ENCODE results near the gene SCD5.

The SCD5 gene

GRCh38 chr4:82755650-82756049 lies 42.9 kb downstream of the SCD5 start:
- H3K27ac ChIP-seq, result no peak overlapping the region

GRCh38 chr4:82754513-82755165 lies 44.0 kb downstream of the SCD5 start:
- no peaks in the 10 kb centered on the region for H3K9me3 ChIP-seq (ENCODE audit: severe bottlenecking)
- no peak overlapping the region for H3K4me3 ChIP-seq (ENCODE audit: low read depth, low read length)
- H3K36me3 ChIP-seq, result no peaks in the 10 kb centered on the region
- no peak overlapping the region for H3K27ac ChIP-seq
- TF ChIP-seq CTCF (IDR thresholded peaks at IDR 0.05; ENCODE audit: low read depth, low read length), result no peak
- no peaks in the 10 kb centered on the region for H3K27me3 ChIP-seq (ENCODE audit: insufficient read depth, low read depth, severe bottlenecking)
- no peak for DNase-seq

More at GRCh38 chr4:82755650-82756049, 42.9 kb downstream of the SCD5 start:
- TF ChIP-seq CTCF (IDR thresholded peaks at IDR 0.05; ENCODE audit: low read depth, low read length), result no peak
- Histone ChIP-seq H3K9me3 (ENCODE audit: severe bottlenecking) (no peaks in the 10 kb centered on the region), H3K36me3 (no peaks in the 10 kb centered on the region), H3K4me3 (ENCODE audit: low read depth, low read length) (no peak overlapping the region), H3K27me3 (ENCODE audit: insufficient read depth, low read depth, severe bottlenecking) (no peaks in the 10 kb centered on the region)
- no peak for DNase-seq

- H3K36me3 ChIP-seq, result no peaks in the 10 kb centered on the region
- no peaks in the 10 kb centered on the region for H3K27me3 ChIP-seq (ENCODE audit: insufficient read depth, low read depth, severe bottlenecking)
- no peaks in the 10 kb centered on the region for H3K9me3 ChIP-seq (ENCODE audit: severe bottlenecking)
- DNase-seq, result peak; percentile 50
- peak overlapping the region; percentile 46 for H3K27ac ChIP-seq
- no peak for TF ChIP-seq CTCF (IDR thresholded peaks at IDR 0.05; ENCODE audit: low read depth, low read length)
- H3K4me3 ChIP-seq (ENCODE audit: low read depth, low read length), result peak overlapping the region; percentile 21; the same call in 1 of the 2 replicates
Observed at GRCh38 chr4:82753725-82754410, 44.7 kb downstream of the SCD5 start.

GRCh38 chr4:82753238-82753637 lies 45.4 kb downstream of the SCD5 start:
- no peak for TF ChIP-seq CTCF (IDR thresholded peaks at IDR 0.05; ENCODE audit: low read depth, low read length)
- no peak overlapping the region for H3K4me3 ChIP-seq (ENCODE audit: low read depth, low read length)
- no peaks in the 10 kb centered on the region for H3K36me3 ChIP-seq
- peak overlapping the region; percentile 46; the same call in 1 of the 2 replicates for H3K27ac ChIP-seq
- peak; percentile 20 for DNase-seq
- no peaks in the 10 kb centered on the region for H3K9me3 ChIP-seq (ENCODE audit: severe bottlenecking)
- no peaks in the 10 kb centered on the region for H3K27me3 ChIP-seq (ENCODE audit: insufficient read depth, low read depth, severe bottlenecking)

- no peak for TF ChIP-seq CTCF (IDR thresholded peaks at IDR 0.05; ENCODE audit: low read depth, low read length)
- Histone ChIP-seq H3K27me3 (ENCODE audit: insufficient read depth, low read depth, severe bottlenecking) (no peaks in the 10 kb centered on the region), H3K27ac (no peak overlapping the region), H3K4me3 (ENCODE audit: low read depth, low read length) (no peak overlapping the region), H3K9me3 (ENCODE audit: severe bottlenecking) (no peaks in the 10 kb centered on the region), H3K36me3 (no peaks in the 10 kb centered on the region)
- DNase-seq, result no peak
Observed at GRCh38 chr4:82748810-82749470, 49.7 kb downstream of the SCD5 start.
